ENCODE results near the gene DNAL1.

DNA sequence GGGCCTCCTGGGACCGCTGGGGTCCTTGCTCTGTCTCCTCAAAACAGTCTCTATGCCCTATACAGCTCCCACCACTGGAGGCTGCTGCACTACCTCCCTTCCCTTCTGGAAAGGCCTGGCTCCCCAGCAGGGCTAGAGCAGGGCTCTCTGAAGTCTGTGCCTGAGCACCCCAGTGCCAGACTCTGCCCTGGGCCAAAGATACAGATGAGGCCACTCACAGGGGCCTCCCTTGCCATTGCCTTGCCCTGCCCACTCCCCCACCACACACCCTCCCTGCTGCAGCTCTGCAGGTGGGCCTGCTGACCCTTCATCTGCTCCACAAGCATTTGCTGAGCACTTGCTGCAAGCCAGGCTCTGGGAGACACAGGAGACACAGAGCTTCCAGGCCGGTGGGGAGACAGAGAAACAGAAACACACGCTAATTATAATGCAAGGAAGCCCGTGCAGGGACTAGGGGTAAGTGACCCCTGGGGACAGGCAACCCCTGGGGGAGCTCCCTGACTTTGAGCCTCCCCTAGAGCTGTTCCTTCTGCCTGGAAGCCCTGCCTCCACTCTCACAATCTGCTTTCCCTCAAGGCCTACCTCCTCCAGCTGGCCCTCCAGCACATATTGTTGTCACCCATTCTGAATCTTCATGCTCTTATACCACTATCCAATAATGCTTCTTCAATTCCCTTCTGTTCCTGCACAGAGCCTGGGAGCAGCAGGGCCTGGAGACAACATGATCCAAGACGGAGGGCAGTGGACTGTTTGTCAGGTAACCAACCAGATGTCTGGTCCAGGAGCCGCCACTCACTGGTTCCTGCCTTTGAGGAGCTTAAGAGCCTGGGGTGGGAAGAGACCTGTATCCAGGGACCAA, 102.0 kb downstream of the DNAL1 start:
- TF ChIP-seq CTCF (conservative IDR thresholded peaks at IDR 0.05): no peak
- no peak for TF ChIP-seq EZH2 (IDR thresholded peaks at IDR 0.05; ENCODE audit: low read depth)

Measured in PC-9 (cell line).